ENCODE measurements around the gene KLHL42. TPM values are rescaled to one million over a fixed set of nuclear protein-coding genes. Genes with fewer than 3 reads are reported as not detected.

The KLHL42 gene
- total RNA-seq, 1 experiment from 2014 or later: 35.8 TPM

DNA sequence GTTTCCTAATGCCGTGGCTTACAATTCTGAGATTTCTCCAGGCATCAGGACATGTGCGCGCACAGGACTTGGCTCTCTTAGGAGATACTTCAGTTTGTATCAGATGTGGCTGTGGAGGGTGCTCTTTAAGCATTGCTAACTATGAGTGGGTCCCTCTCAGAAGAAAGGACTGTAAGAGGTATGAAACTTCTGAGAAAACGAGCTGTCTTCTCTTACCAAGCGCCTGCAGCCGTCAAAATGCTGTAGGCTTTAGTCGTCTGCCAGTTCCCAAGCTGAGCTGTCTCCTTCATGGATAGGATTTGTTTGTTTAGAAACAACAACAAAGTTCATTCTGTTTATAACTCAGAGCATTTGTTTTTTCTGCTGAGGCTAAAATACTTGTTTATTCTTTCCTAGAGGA lies 16.1 kb downstream of the KLHL42 start:
- Histone ChIP-seq H3K9me3 (ENCODE audit: control insufficient read depth, low read depth, low read length) (no peaks in the 10 kb centered on the region), H3K27me3 (ENCODE audit: insufficient read depth, low read length) (no peaks in the 10 kb centered on the region), H2AK5ac (ENCODE audit: insufficient read length, low read length) (no peak overlapping the region), H3K79me1 (ENCODE audit: insufficient read depth, low read depth, low read length, poor library complexity, severe bottlenecking) (no peaks in the 10 kb centered on the region), H3K27ac (ENCODE audit: insufficient read length, low read depth, low read length) (no peak overlapping the region), H4K8ac (replicated peaks; ENCODE audit: insufficient read length, low read depth, low read length) (no peak overlapping the region), H4K5ac (ENCODE audit: insufficient read length, low read depth, low read length) (no peak overlapping the region), H2AFZ (ENCODE audit: low read length) (no peak overlapping the region), H2BK20ac (ENCODE audit: low read depth, low read length, poor library complexity, severe bottlenecking) (no peak overlapping the region), H2BK12ac (ENCODE audit: insufficient read length, low read depth, low read length) (no peak overlapping the region), H4K91ac (ENCODE audit: insufficient read length, low read depth, low read length) (no peak overlapping the region), H3K4me1 (ENCODE audit: insufficient read depth, low read length) (no peaks in the 10 kb centered on the region), H4K20me1 (ENCODE audit: control insufficient read depth, insufficient read depth, insufficient read length) (no peaks in the 10 kb centered on the region), H3K79me2 (ENCODE audit: insufficient read depth, low read length) (no peaks in the 10 kb centered on the region; the same call in 1 of the 2 replicates), H3K4ac (ENCODE audit: low read depth, low read length) (no peak overlapping the region), H3K4me2 (ENCODE audit: insufficient read depth, insufficient read length, low read length) (no peak overlapping the region), H3K23ac (ENCODE audit: insufficient read length, low read depth, low read length) (no peak overlapping the region), H2BK15ac (ENCODE audit: low read depth, low read length) (no peak overlapping the region), H3K9ac (ENCODE audit: extremely low read depth, insufficient read length, low read length) (no peak overlapping the region), H2BK120ac (ENCODE audit: low read depth, low read length, poor library complexity, severe bottlenecking) (no peak overlapping the region), H3K56ac (ENCODE audit: insufficient read length, low read depth, low read length) (no peak overlapping the region), H3T11ph (ENCODE audit: low read length) (no peak overlapping the region), H3K23me2 (ENCODE audit: insufficient read length, low read depth, low read length, poor library complexity, severe bottlenecking) (no peaks in the 10 kb centered on the region), H2BK5ac (ENCODE audit: insufficient read length, low read length) (no peak overlapping the region), H3K14ac (ENCODE audit: insufficient read depth, low read length) (no peak overlapping the region), H3K18ac (ENCODE audit: insufficient read length, low read depth, low read length) (no peak overlapping the region)
- Mint-ChIP-seq H3K4me3 (no peak overlapping the region), H3K27me3 (ENCODE audit: low read depth) (no peaks in the 10 kb centered on the region), H3K27ac (no peak overlapping the region), H3K4me1 (peaks cover 0 to 2% of the 10 kb centered on the region in 2 experiments; a peak in 1 of 4 replicates), H3K36me3 (ENCODE audit: insufficient read depth in 1 of 3, low read depth in 3 of 3) (peaks cover 23 to 74% (median 65%) of the 10 kb centered on the region in 3 experiments; a peak in 6 of 7 replicates), H3K9me3 (no peaks in the 10 kb centered on the region)
- WGBS (ENCODE audit: extremely low coverage, insufficient read length, low lambda C conversion rate): no CpG with 5 or more reads among the region's 7 CpGs
- no peak for DNase-seq
- TF ChIP-seq, protein P1, sequence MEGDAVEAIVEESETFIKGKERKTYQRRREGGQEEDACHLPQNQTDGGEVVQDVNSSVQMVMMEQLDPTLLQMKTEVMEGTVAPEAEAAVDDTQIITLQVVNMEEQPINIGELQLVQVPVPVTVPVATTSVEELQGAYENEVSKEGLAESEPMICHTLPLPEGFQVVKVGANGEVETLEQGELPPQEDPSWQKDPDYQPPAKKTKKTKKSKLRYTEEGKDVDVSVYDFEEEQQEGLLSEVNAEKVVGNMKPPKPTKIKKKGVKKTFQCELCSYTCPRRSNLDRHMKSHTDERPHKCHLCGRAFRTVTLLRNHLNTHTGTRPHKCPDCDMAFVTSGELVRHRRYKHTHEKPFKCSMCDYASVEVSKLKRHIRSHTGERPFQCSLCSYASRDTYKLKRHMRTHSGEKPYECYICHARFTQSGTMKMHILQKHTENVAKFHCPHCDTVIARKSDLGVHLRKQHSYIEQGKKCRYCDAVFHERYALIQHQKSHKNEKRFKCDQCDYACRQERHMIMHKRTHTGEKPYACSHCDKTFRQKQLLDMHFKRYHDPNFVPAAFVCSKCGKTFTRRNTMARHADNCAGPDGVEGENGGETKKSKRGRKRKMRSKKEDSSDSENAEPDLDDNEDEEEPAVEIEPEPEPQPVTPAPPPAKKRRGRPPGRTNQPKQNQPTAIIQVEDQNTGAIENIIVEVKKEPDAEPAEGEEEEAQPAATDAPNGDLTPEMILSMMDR (conservative IDR thresholded peaks at IDR 0.05): no peak

Data from H9 (cell line).